ENCODE data around the gene LIG4.

The LIG4 gene

DNA sequence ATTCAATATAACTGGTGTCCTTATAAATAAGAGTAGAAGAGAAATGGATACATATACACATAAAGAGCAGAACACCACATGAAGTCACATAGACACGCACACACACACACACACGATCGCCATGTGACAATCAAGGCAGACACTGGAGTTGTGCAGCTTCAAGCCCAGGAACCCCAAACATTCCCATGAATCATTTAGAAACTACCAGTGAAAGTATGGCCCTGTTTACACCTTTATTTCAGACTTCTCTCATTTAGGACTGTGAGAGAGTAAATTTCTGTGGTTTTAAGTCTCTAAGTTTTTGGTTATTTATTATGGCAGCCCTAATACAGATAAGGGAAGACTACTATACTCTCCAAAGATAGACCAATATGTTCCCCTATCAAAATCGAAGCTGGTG, 33.8 kb upstream of the LIG4 start:
- TF ChIP-seq, protein P1, sequence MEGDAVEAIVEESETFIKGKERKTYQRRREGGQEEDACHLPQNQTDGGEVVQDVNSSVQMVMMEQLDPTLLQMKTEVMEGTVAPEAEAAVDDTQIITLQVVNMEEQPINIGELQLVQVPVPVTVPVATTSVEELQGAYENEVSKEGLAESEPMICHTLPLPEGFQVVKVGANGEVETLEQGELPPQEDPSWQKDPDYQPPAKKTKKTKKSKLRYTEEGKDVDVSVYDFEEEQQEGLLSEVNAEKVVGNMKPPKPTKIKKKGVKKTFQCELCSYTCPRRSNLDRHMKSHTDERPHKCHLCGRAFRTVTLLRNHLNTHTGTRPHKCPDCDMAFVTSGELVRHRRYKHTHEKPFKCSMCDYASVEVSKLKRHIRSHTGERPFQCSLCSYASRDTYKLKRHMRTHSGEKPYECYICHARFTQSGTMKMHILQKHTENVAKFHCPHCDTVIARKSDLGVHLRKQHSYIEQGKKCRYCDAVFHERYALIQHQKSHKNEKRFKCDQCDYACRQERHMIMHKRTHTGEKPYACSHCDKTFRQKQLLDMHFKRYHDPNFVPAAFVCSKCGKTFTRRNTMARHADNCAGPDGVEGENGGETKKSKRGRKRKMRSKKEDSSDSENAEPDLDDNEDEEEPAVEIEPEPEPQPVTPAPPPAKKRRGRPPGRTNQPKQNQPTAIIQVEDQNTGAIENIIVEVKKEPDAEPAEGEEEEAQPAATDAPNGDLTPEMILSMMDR (IDR thresholded peaks at IDR 0.05; ENCODE audit: borderline replicate concordance, extremely low read depth, low read length, poor library complexity, severe bottlenecking), result no peak
- TF ChIP-seq EZH2 (IDR thresholded peaks at IDR 0.05; ENCODE audit: borderline replicate concordance, low read depth, low read length, severe bottlenecking), result no peak
- Histone ChIP-seq H3K27ac (ENCODE audit: low read length) (no peak overlapping the region), H3K4me2 (ENCODE audit: insufficient read depth, low read length) (no peak overlapping the region), H4K20me1 (ENCODE audit: insufficient read depth, low read length) (no peaks in the 10 kb centered on the region), H3K4me3 (ENCODE audit: low read depth in 1 of 2, low read length in 2 of 2) (no peak overlapping the region), H3K4me1 (ENCODE audit: insufficient read depth, low read length) (no peaks in the 10 kb centered on the region), H3K36me3 (ENCODE audit: insufficient read depth, low read length) (no peaks in the 10 kb centered on the region), H3K27me3 (ENCODE audit: insufficient read depth, low read length, poor library complexity) (no peaks in the 10 kb centered on the region), H3K9me3 (ENCODE audit: insufficient read depth, low read length, severe bottlenecking) (peaks cover 5% of the 10 kb centered on the region), H3K9ac (ENCODE audit: low read depth, low read length) (no peak overlapping the region), H3K79me2 (ENCODE audit: insufficient read depth, low read length) (no peaks in the 10 kb centered on the region), H2AFZ (ENCODE audit: low read depth, low read length) (no peak overlapping the region)
- no peak for DNase-seq
- ATAC-seq (ENCODE audit: insufficient read depth, low read depth), result no peak

DNA sequence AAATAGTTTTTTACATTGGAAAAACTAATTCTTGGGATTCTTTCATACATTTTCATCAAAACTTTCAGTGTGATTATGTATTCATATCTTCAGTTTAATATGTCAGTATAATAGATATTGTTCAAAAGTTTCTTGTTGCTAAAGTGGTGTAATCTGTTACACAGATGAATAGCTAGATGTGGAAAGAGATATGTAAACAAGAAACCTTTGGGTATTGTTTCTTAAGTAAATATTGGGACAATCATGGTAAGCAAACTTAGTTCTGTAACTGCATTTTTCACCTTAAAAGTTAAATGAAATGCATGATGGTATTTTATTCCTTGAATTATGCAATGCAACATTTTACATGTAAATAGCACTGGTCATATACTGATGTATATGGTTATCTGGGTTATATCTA, 15.0 kb upstream of the LIG4 start:
- no peak for ATAC-seq (ENCODE audit: insufficient read depth, low read depth)
- Histone ChIP-seq H3K36me3 (ENCODE audit: insufficient read depth, low read length) (peaks cover 17% of the 10 kb centered on the region; the same call in 1 of the 2 replicates), H3K4me1 (ENCODE audit: insufficient read depth, low read length) (peaks cover 4% of the 10 kb centered on the region; the same call in 1 of the 2 replicates), H3K4me3 (ENCODE audit: low read depth in 1 of 2, low read length in 2 of 2) (no peak overlapping the region), H3K9me3 (ENCODE audit: insufficient read depth, low read length, severe bottlenecking) (no peaks in the 10 kb centered on the region), H4K20me1 (ENCODE audit: insufficient read depth, low read length) (peaks cover 34% of the 10 kb centered on the region), H2AFZ (ENCODE audit: low read depth, low read length) (no peak overlapping the region), H3K4me2 (ENCODE audit: insufficient read depth, low read length) (no peak overlapping the region), H3K27ac (ENCODE audit: low read length) (no peak overlapping the region), H3K79me2 (ENCODE audit: insufficient read depth, low read length) (peaks cover 39% of the 10 kb centered on the region), H3K9ac (ENCODE audit: low read depth, low read length) (no peak overlapping the region), H3K27me3 (ENCODE audit: insufficient read depth, low read length, poor library complexity) (no peaks in the 10 kb centered on the region)
- no peak for TF ChIP-seq EZH2 (IDR thresholded peaks at IDR 0.05; ENCODE audit: borderline replicate concordance, low read depth, low read length, severe bottlenecking)
- TF ChIP-seq, protein P1 (IDR thresholded peaks at IDR 0.05; ENCODE audit: borderline replicate concordance, extremely low read depth, low read length, poor library complexity, severe bottlenecking), result no peak
- no peak for DNase-seq

DNA sequence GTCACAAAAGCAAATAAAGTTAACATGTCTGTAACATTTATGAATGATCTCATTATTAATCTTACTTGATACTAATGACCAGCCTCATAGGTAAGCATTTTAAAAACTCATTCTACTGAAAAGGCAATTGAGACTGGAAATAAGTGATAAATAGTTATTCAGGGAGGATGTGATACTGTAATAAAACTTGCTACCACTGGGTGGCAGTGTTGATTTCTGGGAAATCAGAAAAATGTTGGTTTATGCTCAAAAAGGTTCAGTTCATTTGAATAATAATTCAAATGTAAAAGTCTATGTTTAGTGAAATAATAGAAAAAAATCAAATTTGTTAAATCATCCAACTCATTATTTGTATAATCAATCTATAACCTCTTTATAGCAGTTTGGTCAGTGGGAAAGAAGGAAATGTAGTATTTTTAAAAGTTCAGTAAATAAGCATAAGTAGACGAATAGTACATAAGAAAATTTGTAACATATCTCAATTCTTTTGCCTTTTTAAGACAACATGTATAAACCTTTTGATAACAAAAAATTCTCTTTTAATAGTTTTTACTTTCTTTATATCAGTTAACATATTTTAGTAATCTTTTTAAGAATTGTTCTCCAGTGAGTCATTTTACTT, 12.4 kb upstream of the LIG4 start:
- Histone ChIP-seq H3K4me1 (ENCODE audit: insufficient read depth, low read length) (peaks cover 9% of the 10 kb centered on the region), H3K9me3 (ENCODE audit: insufficient read depth, low read length, severe bottlenecking) (no peaks in the 10 kb centered on the region), H3K9ac (ENCODE audit: low read depth, low read length) (no peak overlapping the region), H4K20me1 (ENCODE audit: insufficient read depth, low read length) (peaks cover 51% of the 10 kb centered on the region), H3K4me2 (ENCODE audit: insufficient read depth, low read length) (no peak overlapping the region), H3K27me3 (ENCODE audit: insufficient read depth, low read length, poor library complexity) (no peaks in the 10 kb centered on the region), H3K27ac (ENCODE audit: low read length) (no peak overlapping the region), H3K79me2 (ENCODE audit: insufficient read depth, low read length) (peaks cover 65% of the 10 kb centered on the region), H3K36me3 (ENCODE audit: insufficient read depth, low read length) (peaks cover 17% of the 10 kb centered on the region; the same call in 1 of the 2 replicates), H2AFZ (ENCODE audit: low read depth, low read length) (no peak overlapping the region), H3K4me3 (ENCODE audit: low read depth in 1 of 2, low read length in 2 of 2) (no peak overlapping the region)
- ATAC-seq (ENCODE audit: insufficient read depth, low read depth) (peak; percentile 49; the same call in 1 of the 3 replicates), DNase-seq (peak; percentile 27)
- TF ChIP-seq, protein P1 (IDR thresholded peaks at IDR 0.05; ENCODE audit: borderline replicate concordance, extremely low read depth, low read length, poor library complexity, severe bottlenecking), result peak; percentile 81
- TF ChIP-seq EZH2 (IDR thresholded peaks at IDR 0.05; ENCODE audit: borderline replicate concordance, low read depth, low read length, severe bottlenecking), result no peak
